Endodermal cell (in vitro differentiated cells): ENCODE data around the gene PHOSPHO1. TPM values are rescaled to one million over a fixed set of nuclear protein-coding genes. Genes with fewer than 3 reads are reported as not detected.
"Not testable (repeated sequence)": the region's sequence is repeated elsewhere in the genome, so short reads cannot be mapped to it uniquely, and the experiment has no call there.

Experiments
- DNase-seq: peaks from one replicate; pipeline ENCODE4 v3.0.0-alpha.2; 2017
- H3K27ac ChIP-seq: 2 replicates; pipeline ENCODE4 v1.5.1; 2013; ENCODE audit warnings: mild to moderate bottlenecking, low read depth, low read length, moderate library complexity
- H3K27me3 ChIP-seq: 2 replicates; pipeline ENCODE4 v1.6.1; 2013; ENCODE audit warnings: mild to moderate bottlenecking, low read length, moderate library complexity; ENCODE audit not compliant: insufficient read depth, control insufficient read depth, poor library complexity, severe bottlenecking
- H3K36me3 ChIP-seq: 2 replicates; pipeline ENCODE4 v1.7.0; 2013; ENCODE audit warnings: mild to moderate bottlenecking, low read length, moderate library complexity; ENCODE audit not compliant: control insufficient read depth, insufficient read depth
- H3K4me1 ChIP-seq: one replicate; pipeline ENCODE4 v1.7.0; 2013; ENCODE audit warnings: low read length; ENCODE audit not compliant: control insufficient read depth, insufficient read depth
- H3K4me3 ChIP-seq: 2 replicates; pipeline ENCODE4 v1.5.1; 2013; ENCODE audit warnings: mild to moderate bottlenecking, low read length, moderate library complexity
- H3K9ac ChIP-seq: 2 replicates; pipeline ENCODE4 v1.6.1; 2013; ENCODE audit warnings: mild to moderate bottlenecking, low read length, moderate library complexity; ENCODE audit not compliant: poor library complexity, severe bottlenecking; ENCODE audit errors: extremely low read depth
- H3K9me3 ChIP-seq: 2 replicates; pipeline ENCODE4 v1.6.1; 2013; ENCODE audit warnings: mild to moderate bottlenecking, low read length, moderate library complexity; ENCODE audit not compliant: control insufficient read depth
- H3K27ac Mint-ChIP-seq: 2 replicates; pipeline ENCODE4 v1.8.0; 2020; ENCODE audit warnings: mixed read lengths
- H3K27me3 Mint-ChIP-seq: 2 replicates; pipeline ENCODE4 v1.8.0; 2021; ENCODE audit warnings: mild to moderate bottlenecking, mixed read lengths; ENCODE audit not compliant: insufficient read depth
- H3K36me3 Mint-ChIP-seq: 2 replicates; pipeline ENCODE4 v1.8.0; 2020; ENCODE audit warnings: low read depth, mixed read lengths
- H3K4me1 Mint-ChIP-seq: 2 replicates; pipeline ENCODE4 v1.8.0; 2020; ENCODE audit warnings: mixed read lengths
- H3K4me3 Mint-ChIP-seq: 2 replicates; pipeline ENCODE4 v1.8.0; 2020; ENCODE audit warnings: mild to moderate bottlenecking, moderate library complexity, mixed read lengths
- H3K9me3 Mint-ChIP-seq: 2 replicates; pipeline ENCODE4 v1.8.0; 2020; ENCODE audit warnings: mild to moderate bottlenecking, mixed read lengths
- CTCF ChIP-seq: fragments of 200-600 bp; sonication (generic); conservative IDR thresholded peaks from 2 replicates; pipeline ENCODE4 v1.5.0; 2021; ENCODE audit warnings: antibody characterized with exemption, mild to moderate bottlenecking
- WGBS, 2 experiments: methylation state at CpG; one replicate each; pipeline versions ENCODE4 v1.1.5 to v1.1.7; 2013; ENCODE audit warnings: missing lambda C conversion rate in 2 of 2, mixed read lengths in 1 of 2; ENCODE audit not compliant: insufficient coverage in 1 of 2, insufficient read length in 1 of 2; 5-methylcytosine and 5-hydroxymethylcytosine counted together
- total RNA-seq, 2 donors: library from RNA; stranded (reverse); fragmentation: NEBNext Ultra II Directional in 1 of 2; extraction: Animal tissue kit (Norgen Biotek cat#: 25700) in 1 of 2; gene quantifications; 2 replicates in 1 of 2; 3 replicates in 1 of 2; pipeline ENCODE4 v1.2.1, GENCODE V29; 2021

Gene PHOSPHO1
- total RNA-seq, 2 donors from 2014 or later: 0.82 to 1.3 TPM

GRCh38 chr17:49278076-49278475 is 47.5 kb upstream of the PHOSPHO1 start:
- Mint-ChIP-seq H3K36me3 (no peaks in the 10 kb centered on the region), H3K4me1 (peaks cover 5% of the 10 kb centered on the region), H3K27me3 (no peaks in the 10 kb centered on the region), H3K4me3 (no peak overlapping the region), H3K27ac (no peak overlapping the region), H3K9me3 (no peaks in the 10 kb centered on the region)
- Histone ChIP-seq H3K36me3 (no peaks in the 10 kb centered on the region), H3K27ac (no peak overlapping the region), H3K9me3 (no peaks in the 10 kb centered on the region), H3K4me3 (no peak overlapping the region), H3K27me3 (no peaks in the 10 kb centered on the region), H3K4me1 (no peaks in the 10 kb centered on the region), H3K9ac (no peak overlapping the region)
- TF ChIP-seq CTCF: no peak
- peak; percentile 62 for DNase-seq
- WGBS, 2 experiments: 66 to 90% methylated on average over 2 to 3 of the region's 3 CpGs

- Histone ChIP-seq H3K27ac (no peak overlapping the region), H3K4me3 (no peak overlapping the region), H3K4me1 (no peaks in the 10 kb centered on the region), H3K36me3 (no peaks in the 10 kb centered on the region), H3K9me3 (no peaks in the 10 kb centered on the region), H3K27me3 (no peaks in the 10 kb centered on the region), H3K9ac (no peak overlapping the region)
- no peaks in the 10 kb centered on the region for H3K9me3 Mint-ChIP-seq
- H3K4me3 Mint-ChIP-seq: no peak overlapping the region
- no peaks in the 10 kb centered on the region for H3K36me3 Mint-ChIP-seq
- no peak overlapping the region for H3K27ac Mint-ChIP-seq
- no peak for DNase-seq
- no peaks in the 10 kb centered on the region for H3K27me3 Mint-ChIP-seq
- H3K4me1 Mint-ChIP-seq: peaks cover 5% of the 10 kb centered on the region
- no peak for TF ChIP-seq CTCF
- WGBS, 2 experiments: 92 to 94% methylated on average over 7 to 13 of the region's 13 CpGs
Observed at GRCh38 chr17:49277638-49278037, 47.1 kb upstream of the PHOSPHO1 start.

- H3K4me3 ChIP-seq, H3K9me3 ChIP-seq, H3K4me1 Mint-ChIP-seq, DNase-seq, H3K27ac ChIP-seq, H3K27ac Mint-ChIP-seq, H3K9me3 Mint-ChIP-seq, H3K27me3 ChIP-seq, H3K36me3 ChIP-seq, H3K36me3 Mint-ChIP-seq, H3K4me1 ChIP-seq, H3K27me3 Mint-ChIP-seq, H3K9ac ChIP-seq, H3K4me3 Mint-ChIP-seq: not testable (repeated sequence)
- WGBS, 2 experiments: 96 to 97% methylated on average over 11 to 12 of the region's 12 CpGs
Observed at GRCh38 chr17:49275981-49276380, 45.4 kb upstream of the PHOSPHO1 start.

GRCh38 chr17:49269356-49269755 is 38.8 kb upstream of the PHOSPHO1 start:
- DNase-seq: no peak

More at GRCh38 chr17:49269356-49269755, 38.8 kb upstream of the PHOSPHO1 start:
- no peaks in the 10 kb centered on the region for H3K36me3 ChIP-seq
- no peaks in the 10 kb centered on the region for H3K9me3 ChIP-seq
- no peak overlapping the region for H3K9ac ChIP-seq
- H3K27me3 ChIP-seq: no peaks in the 10 kb centered on the region
- no peak overlapping the region for H3K4me3 Mint-ChIP-seq
- no peaks in the 10 kb centered on the region for H3K4me1 ChIP-seq
- H3K4me1 Mint-ChIP-seq: peaks cover 4% of the 10 kb centered on the region
- H3K36me3 Mint-ChIP-seq: no peaks in the 10 kb centered on the region
- TF ChIP-seq CTCF: no peak
- no peaks in the 10 kb centered on the region for H3K27me3 Mint-ChIP-seq
- H3K4me3 ChIP-seq: no peak overlapping the region
- 95 to 100% methylated on average over 4 to 5 of the region's 5 CpGs for WGBS, 2 experiments
- H3K9me3 Mint-ChIP-seq: no peaks in the 10 kb centered on the region
- H3K27ac ChIP-seq: no peak overlapping the region
- no peak overlapping the region for H3K27ac Mint-ChIP-seq
